ENCODE data around the gene SCAMP1.
"Not testable (repeated sequence)": the region's sequence is repeated elsewhere in the genome, so short reads cannot be mapped to it uniquely, and the experiment has no call there.

- not testable (repeated sequence) for TF ChIP-seq CTCF (IDR thresholded peaks at IDR 0.05; ENCODE audit: control extremely low read depth in 1 of 3, insufficient read depth in 1 of 3, low read depth in 1 of 3, low read length in 3 of 3); USF2 (IDR thresholded peaks at IDR 0.05; ENCODE audit: low read length); RAD21 (IDR thresholded peaks at IDR 0.05 in 1 of 2, conservative IDR thresholded peaks at IDR 0.05 in 1 of 2; ENCODE audit: low read depth in 2 of 2, low read length in 2 of 2); POLR2A (IDR thresholded peaks at IDR 0.05; ENCODE audit: control extremely low read depth in 1 of 2, low read depth in 2 of 2, low read length in 2 of 2)
Observed at GRCh38 chr5:78457507-78457906, 97.1 kb downstream of the SCAMP1 start.
